Amygdala (tissue), 56 donors: ENCODE results near the gene CDC26.
"Not testable (repeated sequence)": the region's sequence is repeated elsewhere in the genome, so short reads cannot be mapped to it uniquely, and the experiment has no call there.

Experiments
- DNase-seq, 56 donors: peaks; one replicate each; lab custom pipeline; 2025; lab: John Stamatoyannopoulos, UW

CDC26 gene

DNA sequence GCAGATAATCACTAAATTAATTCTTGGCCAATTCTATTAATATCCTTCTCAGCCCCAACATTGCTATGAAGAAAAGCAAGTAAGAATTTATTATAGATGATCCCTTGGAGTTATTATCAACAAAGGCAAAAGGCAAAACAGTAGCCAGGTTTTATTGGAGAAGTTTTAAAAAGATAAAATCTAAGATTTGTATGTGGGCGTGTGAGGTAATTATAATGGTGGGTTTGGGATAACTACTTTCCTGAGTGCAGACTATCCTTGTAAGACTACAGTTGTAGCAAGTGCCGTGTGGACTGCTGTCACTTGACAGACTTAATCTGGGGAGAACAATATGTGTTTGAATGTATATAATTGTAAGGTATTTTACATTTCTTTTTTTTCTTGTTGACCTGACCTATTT lies 30.8 kb downstream of the CDC26 start:
- DNase-seq = no peak

DNA sequence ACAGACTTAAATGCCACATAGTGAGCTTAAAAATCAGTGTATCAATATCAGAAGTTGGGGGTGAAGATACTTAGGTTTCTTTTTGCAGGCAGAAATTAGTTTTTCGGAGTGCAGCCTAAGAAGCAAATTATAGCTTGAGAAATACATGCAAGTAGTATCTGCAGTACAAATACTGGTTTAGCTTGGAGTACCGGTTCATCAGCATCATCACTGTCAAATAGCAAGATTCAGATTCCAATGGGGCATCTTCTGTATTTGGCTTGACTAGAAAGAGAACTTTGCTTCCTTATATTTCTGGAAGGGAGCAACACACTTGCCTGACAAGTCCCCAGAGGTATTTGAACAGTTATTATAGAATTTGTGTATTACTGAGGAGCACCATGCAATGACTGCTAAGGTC lies 34.2 kb downstream of the CDC26 start:
- DNase-seq = no peak

DNA sequence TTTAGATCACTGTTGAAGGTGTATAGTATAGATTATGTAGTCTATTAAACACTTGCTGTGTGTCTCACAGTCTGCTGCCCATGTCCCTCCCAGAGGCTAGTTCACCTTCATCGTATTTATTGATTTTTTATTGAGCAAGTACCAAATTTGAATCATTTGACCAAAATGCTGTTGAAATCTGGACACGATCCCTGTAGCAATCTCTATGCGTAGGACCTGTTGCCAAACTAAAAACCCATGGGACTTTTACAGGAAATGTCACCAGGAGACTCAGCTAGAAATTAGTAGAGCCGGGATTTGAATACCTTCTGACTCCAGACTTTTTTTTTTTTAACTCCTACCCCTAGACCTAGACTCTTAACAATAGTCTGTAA lies 36.5 kb downstream of the CDC26 start:
- DNase-seq = no peak

DNA sequence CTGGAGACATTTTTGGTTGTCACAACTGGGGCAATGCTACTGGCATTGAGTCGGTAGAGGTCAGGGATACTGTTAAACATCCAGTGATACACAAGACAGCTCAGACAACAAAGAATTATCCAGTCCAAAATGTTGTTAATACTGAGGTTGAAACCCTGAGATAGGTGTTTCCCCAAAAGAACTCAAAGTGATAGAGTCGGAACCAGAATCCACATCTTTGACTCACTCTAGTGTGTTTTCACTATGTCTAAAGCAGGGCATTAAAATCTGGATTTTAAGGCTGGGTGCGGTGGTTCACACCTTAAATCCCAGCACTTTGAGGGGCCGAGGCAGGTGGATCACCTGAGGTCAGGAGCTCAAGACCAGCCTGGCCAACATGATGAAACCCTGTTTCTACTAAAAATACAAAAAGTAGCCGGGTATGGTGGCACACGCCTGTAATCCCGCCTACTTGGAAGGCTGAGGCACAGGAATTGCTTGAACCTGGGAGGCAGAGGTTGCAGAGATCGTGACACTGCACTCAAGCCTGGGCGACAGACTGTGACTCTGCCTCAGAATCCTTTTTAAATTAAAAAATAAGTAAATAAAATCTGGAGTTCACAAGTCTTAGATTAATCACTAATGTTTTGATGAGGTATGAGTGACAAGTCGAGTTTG lies 37.0 kb downstream of the CDC26 start:
- DNase-seq = no peak

DNA sequence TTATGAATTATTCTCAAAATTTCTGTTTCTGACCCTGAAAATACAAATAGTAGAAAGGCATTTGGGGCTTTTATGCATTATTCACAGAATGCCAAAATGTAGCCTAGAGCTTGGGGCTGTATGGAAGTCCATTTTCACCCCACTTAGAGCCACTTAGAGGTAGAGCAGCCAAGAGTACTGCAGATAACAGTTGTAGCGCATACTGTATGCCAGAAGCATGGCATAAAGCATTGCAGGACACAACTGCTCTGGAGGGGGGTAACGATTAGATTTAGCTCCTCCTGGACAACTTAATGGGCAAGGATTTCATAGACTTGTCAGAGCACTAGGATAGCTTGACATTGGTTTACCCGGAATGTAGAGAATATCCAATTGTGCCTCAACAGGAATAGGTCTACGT lies 38.3 kb downstream of the CDC26 start:
- DNase-seq = no peak

DNA sequence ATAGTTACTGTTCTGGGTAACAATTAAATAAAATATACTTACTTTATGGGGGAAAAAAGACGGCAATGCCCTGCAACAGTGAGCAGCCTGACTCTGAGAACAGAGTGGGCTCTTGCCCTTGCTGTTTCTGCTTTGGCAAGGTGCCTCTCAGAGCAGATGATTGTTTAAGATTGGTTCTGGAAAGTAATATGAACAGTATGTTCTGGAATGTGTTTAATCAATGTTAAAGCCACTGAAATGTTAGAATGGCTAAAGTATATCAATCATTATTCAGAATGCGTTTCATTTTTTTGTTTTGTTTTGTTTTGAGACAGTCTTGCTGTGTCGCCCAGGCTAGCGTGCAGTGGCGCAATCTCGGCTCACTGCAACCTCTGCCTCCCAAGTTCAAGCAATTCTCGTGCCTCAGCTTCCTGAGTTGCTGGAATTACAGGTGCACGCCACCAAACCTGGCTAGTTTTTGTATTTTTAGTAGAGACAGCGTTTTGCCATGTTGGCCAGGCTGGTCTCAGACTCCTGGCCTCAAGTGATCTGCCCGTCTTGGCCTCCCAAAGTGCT lies 39.6 kb downstream of the CDC26 start:
- not testable (repeated sequence) for DNase-seq

DNA sequence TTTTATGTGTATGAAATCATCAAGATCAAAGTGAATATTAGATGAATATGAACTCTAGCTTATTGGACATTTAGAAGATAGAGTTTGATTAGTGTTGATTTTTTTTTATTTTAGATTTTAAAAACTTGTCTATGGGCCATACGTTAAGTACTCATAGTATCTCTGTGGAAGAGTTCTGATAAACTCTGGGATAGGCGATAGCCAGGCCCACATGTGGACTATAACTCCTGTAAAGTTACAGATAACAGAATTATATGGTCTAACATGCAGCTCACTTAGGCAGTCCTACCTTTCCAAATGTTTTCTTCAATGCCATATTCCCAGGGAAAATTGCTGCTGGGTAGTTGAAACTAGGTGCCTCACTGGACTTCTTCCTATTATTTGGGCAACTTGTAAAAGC lies 43.7 kb downstream of the CDC26 start:
- no peak for DNase-seq

DNA sequence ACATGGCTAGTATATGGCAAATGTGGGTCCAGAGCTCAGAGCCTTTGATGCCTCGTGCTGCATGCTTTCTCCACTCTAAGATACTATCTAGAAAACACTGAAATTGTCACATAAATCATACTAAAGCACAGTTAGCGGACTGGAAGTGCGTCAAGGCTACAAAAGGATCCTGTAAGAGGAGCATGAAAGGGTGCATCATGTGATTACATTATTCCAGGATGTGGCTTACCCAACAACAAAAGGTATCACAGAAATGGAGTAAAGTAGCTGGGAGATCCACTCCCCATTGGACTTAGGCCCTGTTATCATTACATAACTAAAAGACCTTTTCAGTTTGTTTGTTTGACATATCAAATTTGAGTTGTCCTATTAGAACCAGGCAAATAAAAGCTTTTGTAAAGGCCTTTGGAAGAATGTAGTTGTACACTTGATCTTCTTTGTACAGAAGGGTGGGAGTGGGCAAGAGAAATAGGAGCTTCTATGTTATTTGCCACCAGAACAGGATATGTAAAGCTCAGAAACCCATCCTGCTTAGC lies 47.2 kb downstream of the CDC26 start:
- DNase-seq = no peak

DNA sequence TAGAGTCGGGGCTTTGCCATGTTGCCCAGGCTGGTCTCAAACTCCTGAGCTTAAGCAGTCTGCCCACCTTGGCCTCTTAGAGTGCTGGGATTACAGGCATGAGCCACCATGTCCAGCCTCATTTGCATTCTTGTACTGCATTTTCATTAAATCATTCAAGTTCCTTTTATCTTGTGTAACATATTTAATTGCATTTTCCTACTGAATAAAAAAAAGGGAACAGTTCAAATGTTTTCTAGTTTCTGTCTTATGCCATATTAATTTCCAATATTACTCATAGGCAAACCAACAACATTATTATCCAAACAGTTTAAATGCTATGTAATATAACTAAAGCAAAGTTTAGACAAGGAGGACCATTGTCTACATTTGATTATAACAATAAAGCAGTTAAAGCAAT lies 47.9 kb downstream of the CDC26 start:
- no peak for DNase-seq

DNA sequence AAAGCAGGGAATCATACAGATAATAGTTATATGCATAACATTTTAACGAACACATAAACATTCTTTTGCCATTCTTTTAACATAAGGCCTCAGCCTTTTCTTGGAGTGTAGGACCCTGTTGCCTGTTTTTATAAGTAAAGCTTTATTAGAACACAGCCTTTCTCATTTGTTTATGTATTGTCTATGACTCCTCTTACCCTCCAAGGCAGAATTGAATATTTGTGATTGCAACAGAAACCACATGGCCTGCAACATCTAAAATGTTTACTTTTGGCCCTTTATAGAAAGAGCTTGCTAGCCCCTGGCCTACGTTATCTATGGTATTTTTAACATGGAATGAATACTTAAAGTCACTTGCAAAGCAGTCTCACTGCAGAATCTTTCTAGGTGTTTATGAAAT lies 51.4 kb downstream of the CDC26 start:
- DNase-seq = no peak

DNA sequence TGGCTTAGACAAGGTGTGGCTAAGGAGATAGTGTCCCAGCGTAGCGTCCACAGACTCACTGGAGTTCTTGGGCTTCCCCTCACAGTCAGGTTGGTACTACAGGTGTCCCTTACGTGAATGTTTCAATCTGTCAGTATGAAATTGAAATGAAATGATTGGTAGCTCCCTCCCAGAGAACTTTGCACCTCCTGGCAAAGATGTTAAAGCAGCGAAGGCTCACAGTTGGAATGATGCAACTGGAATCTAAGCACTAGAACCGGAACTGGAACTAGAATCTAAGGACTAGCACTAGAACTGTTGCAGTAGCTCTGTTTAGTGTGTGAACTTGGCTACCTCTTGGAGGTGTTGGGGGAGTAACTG lies 52.9 kb downstream of the CDC26 start:
- no peak for DNase-seq

DNA sequence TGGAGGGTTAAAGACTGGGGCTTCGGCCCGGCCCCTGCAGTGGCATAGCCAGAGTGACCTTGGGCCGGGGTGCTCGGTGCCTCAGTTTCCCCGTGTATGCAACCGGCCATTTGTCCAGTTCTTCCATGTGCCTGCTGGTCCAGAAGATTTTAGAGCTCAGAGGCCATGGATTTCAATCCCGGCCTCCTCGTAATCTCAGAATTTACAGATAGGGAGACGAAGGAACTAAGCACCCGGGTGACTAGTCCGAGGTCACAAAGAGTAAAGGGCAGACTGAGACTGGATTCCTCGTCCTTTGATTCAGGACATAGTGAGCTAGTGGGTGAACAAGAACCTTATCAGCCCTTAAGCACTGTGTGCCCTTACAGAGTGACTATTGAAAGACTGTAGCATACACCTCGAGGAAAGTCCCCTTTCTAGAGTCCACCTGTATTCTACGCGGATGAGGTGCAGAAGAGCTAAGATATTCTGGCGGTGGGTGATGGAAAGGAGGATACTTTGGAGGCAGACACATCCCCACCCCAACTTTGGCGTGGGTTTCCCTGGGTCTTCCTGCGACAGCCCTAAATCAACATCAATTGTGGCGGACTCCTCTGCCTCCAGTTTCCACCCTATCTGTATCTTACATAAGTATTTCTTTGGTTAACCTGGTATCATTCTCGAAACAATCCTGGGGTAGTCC lies 53.4 kb downstream of the CDC26 start:
- no peak for DNase-seq

DNA sequence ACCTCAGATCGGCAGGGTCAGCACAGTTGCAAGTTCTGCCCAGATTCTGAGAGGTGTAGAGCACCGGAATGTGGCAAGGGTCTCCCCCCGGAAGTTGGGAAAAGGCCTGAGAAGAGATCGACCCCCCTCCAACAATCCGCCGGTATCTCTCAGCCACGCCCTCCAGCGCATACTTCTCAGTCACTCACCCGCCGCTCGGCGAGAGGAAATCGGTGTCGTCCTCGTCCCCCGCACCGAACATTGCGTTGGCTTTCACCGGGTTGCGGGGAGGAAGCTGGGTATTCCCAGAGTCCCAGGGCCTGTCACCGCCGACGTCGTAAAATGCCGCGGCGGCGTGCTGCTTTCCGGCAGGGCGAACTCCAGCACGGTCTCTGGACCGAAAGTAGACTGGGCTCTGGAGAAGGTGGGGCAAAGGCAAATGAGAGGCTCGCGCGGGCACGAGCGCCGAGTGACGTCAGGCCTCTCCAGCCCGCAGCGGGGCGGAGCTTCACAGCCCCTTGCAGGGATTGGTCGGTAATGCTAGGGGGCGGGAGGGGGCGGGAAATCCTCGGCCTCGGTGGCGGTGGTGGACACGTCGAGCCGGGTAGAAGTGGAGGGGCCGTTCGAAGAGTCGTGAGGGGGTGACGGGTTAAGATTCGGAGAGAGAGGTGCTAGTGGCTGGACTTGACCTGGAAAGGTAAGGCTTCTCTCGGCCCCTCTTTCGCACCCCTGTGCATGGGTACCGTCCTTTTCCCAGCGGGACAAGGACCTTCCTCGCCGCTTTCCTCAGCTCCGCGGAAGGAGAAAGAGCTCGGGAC lies 54.2 kb downstream of the CDC26 start, which contains the start of the genes FKBP15 and SLC31A1:
Gene FKBP15 (minus strand): TSS at position 275 of the 797 bp plus-strand sequence. CDS start 34 bp downstream, at position 241.
Gene SLC31A1 (plus strand): TSS at position 542 of the 797 bp plus-strand sequence. CDS start 34,605 bp downstream, outside the sequence.
- peak; percentile 73 to 99 (median 98) for DNase-seq

DNA sequence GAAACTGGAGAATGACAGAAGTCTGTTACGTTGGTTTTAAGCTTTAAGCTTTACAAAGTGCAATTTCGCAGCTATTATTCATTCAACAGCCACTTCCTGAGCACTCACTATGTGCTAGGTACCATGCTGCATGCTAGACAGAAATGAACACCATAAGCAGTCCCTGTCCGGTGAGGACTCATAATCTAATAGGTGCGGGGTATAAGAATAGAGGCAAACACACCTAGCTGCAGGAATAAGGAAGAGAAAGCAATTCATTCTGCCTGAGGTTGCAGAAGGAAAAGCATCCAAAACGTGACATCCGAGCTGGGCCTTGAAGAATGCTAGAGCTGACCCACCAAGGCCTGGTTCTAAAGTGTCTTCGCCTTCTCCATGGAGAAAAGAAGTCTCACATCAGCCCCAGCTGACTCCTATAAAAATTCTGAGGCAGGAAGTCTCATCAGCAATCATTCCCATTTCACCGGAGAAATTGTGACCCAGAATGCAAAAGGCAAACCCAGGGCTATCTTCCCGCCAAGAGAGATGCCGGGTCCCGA lies 54.8 kb downstream of the CDC26 start:
- no peak for DNase-seq

DNA sequence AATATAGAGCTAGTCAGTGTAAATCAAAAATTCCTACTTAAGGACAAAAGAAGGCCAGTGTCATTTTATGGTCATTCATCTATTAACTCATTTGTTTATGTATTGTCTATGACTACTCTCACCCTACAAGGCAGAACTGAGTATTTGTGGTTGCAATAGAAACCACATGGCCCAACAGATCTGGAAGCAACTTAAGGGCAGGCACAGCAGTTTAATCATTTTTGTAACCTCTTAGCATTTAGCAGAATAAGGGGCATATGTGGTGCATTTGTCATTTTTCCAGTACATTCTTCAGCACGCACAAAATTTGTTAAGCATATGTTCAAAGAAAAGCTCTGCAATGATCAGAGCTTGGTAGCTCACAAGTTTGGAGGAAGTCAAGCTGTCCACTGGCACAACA lies 55.4 kb downstream of the CDC26 start:
- no peak for DNase-seq

DNA sequence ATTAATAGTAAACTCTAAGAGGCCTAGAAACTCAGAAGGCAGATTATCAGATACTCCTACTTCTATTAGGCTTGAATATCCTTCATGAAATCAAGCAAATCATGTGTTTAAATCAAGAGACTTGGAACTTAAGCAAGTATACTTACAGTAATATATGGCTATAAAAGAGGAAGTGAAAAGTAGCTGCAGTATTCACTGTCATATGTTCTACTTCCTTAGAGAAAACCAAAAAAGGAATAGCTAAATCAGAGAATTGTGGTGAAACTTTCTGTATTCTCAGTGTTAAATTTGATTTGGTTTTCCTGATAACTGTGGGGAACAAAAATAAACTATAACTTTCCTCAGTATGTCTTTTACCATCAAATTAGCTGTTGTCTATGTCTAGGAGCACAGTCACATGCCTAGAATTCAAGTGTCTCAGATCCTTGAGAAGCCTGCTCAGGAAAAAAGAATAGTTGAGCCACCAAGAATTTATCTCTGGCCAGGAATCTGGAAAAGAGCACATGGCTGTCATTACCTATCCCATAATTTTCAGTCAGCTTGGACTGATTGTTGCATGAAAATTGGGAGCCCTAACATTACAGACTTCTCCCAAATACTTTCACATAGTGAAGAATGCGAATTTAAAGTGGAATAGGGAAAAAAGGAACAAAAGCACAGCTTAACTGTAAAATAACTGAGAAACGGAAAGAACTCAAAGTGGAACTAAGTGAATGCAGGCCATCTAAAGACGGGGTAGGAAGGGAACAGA lies 56.0 kb downstream of the CDC26 start:
- DNase-seq = no peak
